GM10266 (cell line): Measurements from ENCODE around the gene GRM7.

Experiments
- DNase-seq: peaks from one replicate; pipeline ENCODE4 v3.0.0; 2012; ENCODE audit errors: extremely low spot score
- TF ChIP-seq, protein P1 (sequence below): IDR thresholded peaks from 2 replicates; pipeline ENCODE4 v1.5.1; 2012; ENCODE audit warnings: mild to moderate bottlenecking, low read depth; ENCODE audit not compliant: control insufficient read depth, insufficient read depth; ENCODE audit errors: missing control alignments

The GRM7 gene

DNA sequence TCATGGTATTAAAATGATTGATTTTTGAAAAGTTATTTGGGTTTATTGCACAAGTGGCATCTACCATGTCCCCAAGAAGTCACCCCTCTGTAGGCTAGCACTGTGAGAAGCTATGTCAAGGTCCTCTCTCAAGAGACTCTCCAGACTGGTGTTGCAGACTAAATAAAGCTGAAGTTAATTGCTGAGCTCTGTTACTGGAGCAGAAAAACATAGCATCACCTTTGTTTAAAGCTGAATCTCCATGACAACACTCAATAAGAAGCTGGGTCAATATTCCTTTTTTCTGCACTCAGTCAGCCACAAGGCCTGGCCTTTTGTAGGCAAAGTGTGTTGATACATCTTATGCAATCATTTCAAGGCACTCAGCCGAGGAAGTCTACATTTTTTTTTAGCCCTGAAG is 834.1 kb downstream of the GRM7 start:
- no peak for DNase-seq
- TF ChIP-seq, protein P1, sequence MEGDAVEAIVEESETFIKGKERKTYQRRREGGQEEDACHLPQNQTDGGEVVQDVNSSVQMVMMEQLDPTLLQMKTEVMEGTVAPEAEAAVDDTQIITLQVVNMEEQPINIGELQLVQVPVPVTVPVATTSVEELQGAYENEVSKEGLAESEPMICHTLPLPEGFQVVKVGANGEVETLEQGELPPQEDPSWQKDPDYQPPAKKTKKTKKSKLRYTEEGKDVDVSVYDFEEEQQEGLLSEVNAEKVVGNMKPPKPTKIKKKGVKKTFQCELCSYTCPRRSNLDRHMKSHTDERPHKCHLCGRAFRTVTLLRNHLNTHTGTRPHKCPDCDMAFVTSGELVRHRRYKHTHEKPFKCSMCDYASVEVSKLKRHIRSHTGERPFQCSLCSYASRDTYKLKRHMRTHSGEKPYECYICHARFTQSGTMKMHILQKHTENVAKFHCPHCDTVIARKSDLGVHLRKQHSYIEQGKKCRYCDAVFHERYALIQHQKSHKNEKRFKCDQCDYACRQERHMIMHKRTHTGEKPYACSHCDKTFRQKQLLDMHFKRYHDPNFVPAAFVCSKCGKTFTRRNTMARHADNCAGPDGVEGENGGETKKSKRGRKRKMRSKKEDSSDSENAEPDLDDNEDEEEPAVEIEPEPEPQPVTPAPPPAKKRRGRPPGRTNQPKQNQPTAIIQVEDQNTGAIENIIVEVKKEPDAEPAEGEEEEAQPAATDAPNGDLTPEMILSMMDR: no peak

DNA sequence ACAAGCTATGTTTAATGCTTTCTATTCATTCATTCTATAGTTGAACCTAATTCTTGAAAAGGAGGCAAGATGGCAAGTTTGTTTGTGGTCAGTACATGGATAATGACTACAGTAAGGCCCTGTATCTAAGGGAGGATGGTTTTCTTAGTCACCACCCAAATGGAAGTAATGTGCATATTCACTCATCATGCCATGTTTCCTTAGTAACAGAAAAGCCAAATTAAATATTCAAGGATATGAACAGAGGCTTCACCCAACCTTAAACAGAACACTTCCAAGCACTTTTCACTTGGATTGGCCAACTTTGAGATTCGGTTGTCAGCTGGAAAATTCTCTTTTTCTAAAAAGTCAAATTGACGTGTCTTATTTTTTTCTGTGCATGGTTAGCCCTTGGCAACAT is 835.4 kb downstream of the GRM7 start:
- DNase-seq: no peak
- TF ChIP-seq, protein P1: no peak

DNA sequence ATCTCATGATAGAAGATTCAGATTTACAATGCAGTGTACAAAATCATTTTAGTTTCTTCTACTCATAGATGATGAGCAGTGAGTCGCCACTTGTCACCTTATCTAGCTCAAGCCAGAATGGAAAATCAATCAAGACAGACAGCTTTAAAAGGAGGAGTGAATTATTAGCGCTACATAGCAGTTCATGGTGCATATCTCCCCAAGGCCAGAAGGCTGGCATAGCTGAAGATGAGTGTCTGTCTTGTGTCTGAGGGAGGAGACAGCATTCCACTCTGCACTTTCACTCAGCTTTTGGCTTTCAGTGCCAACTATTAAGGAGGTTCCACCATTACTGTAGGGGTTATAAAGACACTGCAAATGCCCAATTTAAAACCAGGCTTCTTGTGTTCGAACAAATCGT is 836.6 kb downstream of the GRM7 start:
- no peak for DNase-seq
- TF ChIP-seq, protein P1: no peak

DNA sequence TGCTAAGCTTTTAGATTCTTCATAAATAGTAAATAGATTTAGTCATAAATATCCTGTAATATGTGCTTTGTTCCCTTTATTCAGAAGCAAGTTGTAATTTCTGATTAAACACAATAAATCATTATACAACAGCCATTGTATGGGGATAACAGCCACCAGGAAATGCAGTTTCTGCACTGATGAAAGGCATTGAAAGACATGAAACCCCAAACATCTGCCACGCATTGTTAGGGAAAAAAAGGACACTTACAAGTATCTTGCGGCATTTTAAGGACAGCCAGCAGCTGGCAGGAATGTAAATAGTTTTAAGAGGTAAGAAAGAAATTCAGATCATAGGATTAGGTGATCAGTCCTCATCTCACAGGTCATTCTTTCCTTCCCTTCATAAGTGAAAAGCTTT is 839.6 kb downstream of the GRM7 start:
- TF ChIP-seq, protein P1: no peak
- DNase-seq: no peak

DNA sequence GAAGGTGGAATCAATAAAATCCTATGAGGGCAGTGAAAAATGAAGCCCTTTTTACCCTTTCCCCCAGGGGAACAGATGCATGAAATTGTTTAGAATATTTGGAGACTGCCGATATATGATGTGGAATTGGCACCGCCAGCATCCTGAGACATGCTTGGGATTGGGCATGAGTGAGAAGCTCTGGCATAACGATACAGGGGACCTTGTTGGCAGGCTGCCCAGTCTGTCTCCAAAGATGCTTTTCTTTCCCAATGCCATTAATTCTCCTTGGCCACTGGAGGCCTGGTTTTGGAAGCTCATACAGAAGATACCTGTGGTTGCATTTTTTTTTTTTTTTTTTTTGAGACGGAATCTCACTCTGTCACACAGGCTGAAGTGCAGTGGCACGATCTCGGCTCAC is 840.1 kb downstream of the GRM7 start:
- TF ChIP-seq, protein P1: no peak
- DNase-seq: no peak

DNA sequence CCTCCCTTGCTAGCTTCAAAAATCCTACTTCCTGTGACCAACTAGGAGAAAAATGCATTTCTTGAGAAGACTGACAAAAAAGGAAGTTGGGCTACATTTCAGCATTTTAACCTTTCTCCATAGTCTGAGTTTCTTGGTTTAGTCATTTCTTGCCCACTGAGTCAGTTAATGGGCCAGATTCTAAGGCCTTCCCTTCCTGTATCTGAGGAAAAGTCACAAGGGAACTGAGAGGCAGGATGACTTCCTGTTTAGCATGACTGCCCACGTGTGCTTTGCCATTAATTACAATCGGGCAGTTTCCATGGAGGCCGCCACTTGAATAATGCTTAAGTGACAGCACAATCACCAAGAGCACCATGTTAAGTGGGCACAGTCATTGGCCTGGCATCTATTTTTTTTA is 846.3 kb downstream of the GRM7 start:
- TF ChIP-seq, protein P1: no peak
- DNase-seq: no peak

DNA sequence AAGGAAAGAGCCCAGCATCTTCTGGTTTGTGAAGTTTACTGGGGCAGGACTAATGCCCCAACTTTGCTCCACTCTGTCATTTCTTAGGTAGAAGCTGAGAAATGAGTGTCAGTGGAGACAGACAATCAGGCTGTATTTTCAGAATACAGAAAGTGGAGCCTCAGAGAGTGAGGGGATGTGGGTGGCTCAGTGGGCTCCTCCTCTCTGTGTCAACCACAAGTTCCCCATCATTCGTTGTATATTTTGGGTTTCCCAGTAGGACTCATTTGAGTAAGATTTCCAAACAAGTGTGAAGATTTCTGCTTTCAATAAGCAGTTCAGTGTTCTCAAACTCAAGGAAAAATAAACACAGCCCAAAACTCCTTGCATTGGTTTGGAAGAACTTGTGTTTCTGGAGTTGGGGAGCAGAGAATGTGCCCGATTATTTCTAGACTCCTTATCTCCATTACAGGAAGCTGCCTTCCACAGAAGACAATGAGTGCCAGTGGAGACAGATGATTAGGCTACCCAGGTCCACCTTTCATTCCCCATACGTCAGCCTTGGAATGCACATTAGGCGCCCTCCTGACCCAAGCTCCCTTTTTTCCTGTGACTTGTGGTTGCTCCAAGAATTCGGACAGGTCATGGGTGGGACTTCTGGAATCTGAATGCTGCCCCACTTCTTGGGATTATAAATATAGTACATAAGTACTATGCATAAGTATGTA is 848.6 kb downstream of the GRM7 start:
- TF ChIP-seq, protein P1: no peak
- no peak for DNase-seq
